Measurements from ENCODE around the gene DSG4. TPM values are rescaled to one million over a fixed set of nuclear protein-coding genes. Genes with fewer than 3 reads are reported as not detected.

The DSG4 gene
- total RNA-seq, 1 donor from 2014 or later = not detected

DNA sequence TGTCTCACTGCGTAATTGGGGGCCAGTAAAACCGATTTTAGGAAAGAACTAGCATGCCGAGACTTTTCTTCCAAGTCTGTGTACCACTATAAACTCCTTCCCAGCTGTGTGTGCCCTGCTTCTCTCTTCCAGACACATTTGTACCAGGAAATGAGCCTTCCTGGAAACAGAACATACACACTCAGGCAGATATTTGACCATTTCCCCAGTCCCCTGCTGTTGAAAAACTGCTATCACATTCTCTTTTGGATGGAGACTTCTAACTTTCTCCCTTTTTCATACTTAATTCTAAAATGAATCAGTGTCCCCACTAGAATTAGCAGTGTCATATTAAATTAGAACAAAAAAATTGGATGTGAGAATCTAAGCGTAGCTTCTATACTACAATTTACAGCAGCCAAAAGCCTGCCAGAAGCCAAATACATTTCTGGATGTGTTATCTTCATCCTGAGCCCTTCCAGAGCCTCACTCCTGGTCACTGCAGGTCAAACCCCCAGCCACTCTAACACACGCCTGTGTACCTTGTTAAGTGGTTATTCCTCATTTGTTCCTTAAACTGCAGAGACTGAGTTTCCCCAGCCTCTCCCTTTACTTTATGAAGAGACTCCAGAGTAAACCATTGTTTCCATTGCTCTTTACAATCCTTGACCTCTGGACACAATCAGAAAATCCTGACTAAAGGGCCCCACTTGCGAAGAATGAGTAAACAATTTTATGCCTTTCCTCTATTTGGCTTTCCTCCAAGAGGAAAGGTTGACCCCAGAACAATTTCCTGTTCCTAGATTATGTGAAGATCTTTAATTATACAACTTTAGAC, 20.4 kb downstream of the DSG4 start:
- no peak for DNase-seq (ENCODE audit: extremely low spot score in 2 of 2)
- Histone ChIP-seq H3K36me3 (no peaks in the 10 kb centered on the region), H3K27ac (no peak overlapping the region), H3K27me3 (no peaks in the 10 kb centered on the region), H3K4me3 (no peak overlapping the region), H3K4me1 (no peaks in the 10 kb centered on the region), H3K9me3 (no peaks in the 10 kb centered on the region)
- TF ChIP-seq POLR2A (IDR thresholded peaks at IDR 0.05) (no peak), POLR2AphosphoS5 (IDR thresholded peaks at IDR 0.05; ENCODE audit: insufficient read depth in 1 of 2, low read depth in 1 of 2) (no peak)
- TF ChIP-seq, protein P1, sequence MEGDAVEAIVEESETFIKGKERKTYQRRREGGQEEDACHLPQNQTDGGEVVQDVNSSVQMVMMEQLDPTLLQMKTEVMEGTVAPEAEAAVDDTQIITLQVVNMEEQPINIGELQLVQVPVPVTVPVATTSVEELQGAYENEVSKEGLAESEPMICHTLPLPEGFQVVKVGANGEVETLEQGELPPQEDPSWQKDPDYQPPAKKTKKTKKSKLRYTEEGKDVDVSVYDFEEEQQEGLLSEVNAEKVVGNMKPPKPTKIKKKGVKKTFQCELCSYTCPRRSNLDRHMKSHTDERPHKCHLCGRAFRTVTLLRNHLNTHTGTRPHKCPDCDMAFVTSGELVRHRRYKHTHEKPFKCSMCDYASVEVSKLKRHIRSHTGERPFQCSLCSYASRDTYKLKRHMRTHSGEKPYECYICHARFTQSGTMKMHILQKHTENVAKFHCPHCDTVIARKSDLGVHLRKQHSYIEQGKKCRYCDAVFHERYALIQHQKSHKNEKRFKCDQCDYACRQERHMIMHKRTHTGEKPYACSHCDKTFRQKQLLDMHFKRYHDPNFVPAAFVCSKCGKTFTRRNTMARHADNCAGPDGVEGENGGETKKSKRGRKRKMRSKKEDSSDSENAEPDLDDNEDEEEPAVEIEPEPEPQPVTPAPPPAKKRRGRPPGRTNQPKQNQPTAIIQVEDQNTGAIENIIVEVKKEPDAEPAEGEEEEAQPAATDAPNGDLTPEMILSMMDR (IDR thresholded peaks at IDR 0.05) = no peak
- intact Hi-C loops (cut with DNase I) = no loop called here

DNA sequence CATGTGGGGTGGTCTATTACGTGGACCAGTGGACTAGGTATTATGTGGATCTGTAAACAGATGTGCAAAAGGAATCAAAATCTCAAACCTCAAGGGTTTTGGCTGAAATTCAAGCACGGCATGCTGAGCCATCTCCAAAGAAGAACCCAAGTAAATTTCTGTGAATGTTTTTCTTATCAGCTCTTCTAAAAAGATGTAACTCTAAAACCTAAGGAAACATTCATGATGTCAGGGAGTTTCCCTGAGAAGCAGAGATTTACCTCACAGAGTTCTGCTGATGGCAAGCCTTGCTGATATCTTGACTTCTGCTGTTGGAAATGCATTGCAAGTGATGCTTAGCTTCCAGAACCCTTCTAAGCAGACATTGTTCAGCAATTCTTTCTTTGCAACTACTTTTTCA, 21.6 kb downstream of the DSG4 start:
- intact Hi-C loops (cut with DNase I) = no loop called here
- DNase-seq (ENCODE audit: extremely low spot score in 2 of 2) = no peak
- Histone ChIP-seq H3K4me3 (no peak overlapping the region), H3K36me3 (no peaks in the 10 kb centered on the region), H3K9me3 (no peaks in the 10 kb centered on the region), H3K4me1 (no peaks in the 10 kb centered on the region), H3K27ac (no peak overlapping the region), H3K27me3 (no peaks in the 10 kb centered on the region)
- TF ChIP-seq, protein P1 (IDR thresholded peaks at IDR 0.05) = no peak
- TF ChIP-seq POLR2AphosphoS5 (IDR thresholded peaks at IDR 0.05; ENCODE audit: insufficient read depth in 1 of 2, low read depth in 1 of 2) = no peak
- no peak for TF ChIP-seq POLR2A (IDR thresholded peaks at IDR 0.05)

DNA sequence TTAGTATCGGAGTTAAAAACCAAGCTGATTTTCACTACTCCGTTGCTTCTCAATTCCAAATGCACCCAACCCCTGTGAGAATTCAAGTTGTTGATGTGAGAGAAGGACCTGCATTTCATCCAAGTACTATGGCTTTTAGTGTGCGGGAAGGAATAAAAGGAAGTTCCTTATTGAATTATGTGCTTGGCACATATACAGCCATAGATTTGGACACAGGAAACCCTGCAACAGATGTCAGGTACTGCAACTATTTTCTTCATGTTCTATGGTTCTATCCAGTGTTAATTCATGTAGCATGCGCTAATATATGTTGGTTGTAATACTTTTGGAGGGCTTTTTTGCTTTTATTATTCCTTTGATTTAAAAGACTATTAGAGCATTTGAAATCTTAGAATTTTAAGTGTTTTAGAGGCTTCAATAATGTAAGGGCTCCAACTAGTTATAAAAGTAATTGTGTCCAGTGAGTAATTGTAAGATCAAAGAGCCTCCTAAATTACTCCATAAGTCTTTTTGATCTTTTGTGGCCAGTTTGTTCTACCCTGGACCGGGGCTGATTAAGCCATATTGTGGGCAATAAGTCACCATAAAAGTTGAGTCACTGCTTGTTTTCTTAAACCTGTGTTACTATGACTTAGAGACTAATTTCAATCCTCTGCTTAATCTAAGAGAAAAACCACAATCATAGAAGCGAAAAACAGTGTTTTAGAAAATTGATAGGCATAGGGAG, 22.9 kb downstream of the DSG4 start:
- no peaks in the 10 kb centered on the region for H3K36me3 ChIP-seq
- TF ChIP-seq POLR2A (IDR thresholded peaks at IDR 0.05) (no peak), POLR2AphosphoS5 (IDR thresholded peaks at IDR 0.05; ENCODE audit: insufficient read depth in 1 of 2, low read depth in 1 of 2) (no peak)
- TF ChIP-seq, protein P1 (IDR thresholded peaks at IDR 0.05) = no peak
- no peak overlapping the region for H3K4me3 ChIP-seq
- DNase-seq (ENCODE audit: extremely low spot score in 2 of 2) = no peak
- H3K27ac ChIP-seq = no peak overlapping the region
- no peaks in the 10 kb centered on the region for H3K4me1 ChIP-seq
- H3K9me3 ChIP-seq = no peaks in the 10 kb centered on the region
- intact Hi-C loops (cut with DNase I) = no loop called here
- H3K27me3 ChIP-seq = no peaks in the 10 kb centered on the region

DNA sequence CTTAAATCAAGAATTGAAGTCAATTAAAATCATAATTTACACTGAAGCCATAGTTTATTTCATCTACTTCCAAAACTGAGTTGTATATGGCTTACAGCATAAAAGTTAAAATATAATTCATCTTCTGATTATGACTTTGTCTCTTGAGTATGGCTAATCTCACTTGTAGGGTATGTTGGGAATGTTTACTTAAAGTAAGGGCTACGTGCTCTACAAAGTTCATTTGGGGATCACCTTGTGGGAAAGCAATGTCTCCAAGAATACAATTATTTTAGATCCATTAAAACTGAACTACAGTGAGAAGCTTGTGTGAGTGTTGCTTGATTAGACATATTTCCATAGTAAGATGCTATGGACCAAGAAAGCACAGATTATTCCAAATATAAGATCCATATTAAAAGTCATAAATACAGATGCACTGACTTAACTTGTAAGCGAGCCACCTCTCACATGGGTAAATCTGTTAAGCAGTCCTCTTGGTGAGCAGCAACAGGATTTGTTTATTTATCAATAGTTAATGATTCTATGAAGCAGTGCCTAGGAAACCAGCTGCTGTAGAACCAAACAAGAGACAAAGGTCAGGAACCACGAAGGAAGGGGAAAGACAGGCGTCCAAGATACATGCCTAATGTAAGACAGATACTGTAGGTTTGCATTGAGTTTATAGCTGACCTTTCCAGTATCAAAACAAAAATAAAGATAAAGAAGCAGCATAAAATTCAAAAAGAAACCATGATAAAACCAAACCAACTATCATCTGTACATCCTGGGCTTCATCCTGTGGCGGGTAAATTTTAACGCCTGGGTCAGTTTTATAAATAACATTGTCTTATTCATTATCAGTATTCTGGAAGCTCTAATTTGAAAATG, 24.8 kb downstream of the DSG4 start:
- Histone ChIP-seq H3K9me3 (no peaks in the 10 kb centered on the region), H3K4me1 (no peaks in the 10 kb centered on the region), H3K36me3 (no peaks in the 10 kb centered on the region), H3K4me3 (no peak overlapping the region), H3K27me3 (no peaks in the 10 kb centered on the region), H3K27ac (no peak overlapping the region)
- intact Hi-C loops (cut with DNase I) = no loop called here
- DNase-seq (ENCODE audit: extremely low spot score in 2 of 2) = no peak
- TF ChIP-seq, protein P1 (IDR thresholded peaks at IDR 0.05) = no peak
- TF ChIP-seq POLR2AphosphoS5 (IDR thresholded peaks at IDR 0.05; ENCODE audit: insufficient read depth in 1 of 2, low read depth in 1 of 2) (no peak), POLR2A (IDR thresholded peaks at IDR 0.05) (no peak)
